Uterus (tissue), 4 donors: Measurements from ENCODE around the gene KIAA0825. TPM values are rescaled to one million over a fixed set of nuclear protein-coding genes. Genes with fewer than 3 reads are reported as not detected.

Source experiments
- DNase-seq, 2 donors: peaks; one replicate each; pipeline ENCODE4 v3.0.0-alpha.2; 2019 to 2020
- H3K27ac ChIP-seq, 2 donors: fragments of 200-600 bp; sonication (generic); 1 replicate in 1 of 2; 2 replicates in 1 of 2; pipeline ENCODE4 v1.5.1; 2016 to 2018
- H3K27me3 ChIP-seq, 2 donors: fragments of 200-600 bp; sonication (generic); one replicate each; pipeline ENCODE4 v1.5.1; 2018 to 2019; ENCODE audit warnings: control low read depth in 1 of 2
- H3K36me3 ChIP-seq, 2 donors: fragments of 200-600 bp; sonication (generic); one replicate each; pipeline ENCODE4 v1.5.1; 2019; ENCODE audit warnings: control low read depth in 1 of 2
- H3K4me1 ChIP-seq, 2 donors: fragments of 200-600 bp; sonication (generic); one replicate each; pipeline ENCODE4 v1.5.1; 2018 to 2019; ENCODE audit warnings: control low read depth in 1 of 2
- H3K4me3 ChIP-seq, 2 donors: fragments of 200-600 bp; sonication (generic); 1 replicate in 1 of 2; 2 replicates in 1 of 2; pipeline ENCODE4 v1.5.1; 2018 to 2019; ENCODE audit warnings: mild to moderate bottlenecking in 1 of 2
- H3K9me3 ChIP-seq, 2 donors: fragments of 200-600 bp; sonication (generic); one replicate each; pipeline ENCODE4 v1.5.1; 2019; ENCODE audit warnings: control low read depth in 1 of 2
- CTCF ChIP-seq, 4 experiments: fragments of 200-600 bp in 2 of 4; fragments of 450-650 bp in 2 of 4; sonication (generic) in 2 of 4; IDR thresholded peaks; one replicate each; pipeline ENCODE4 v1.5.1; 2016 to 2019; ENCODE audit warnings: antibody characterized with exemption in 4 of 4, mild to moderate bottlenecking in 2 of 4, moderate library complexity in 1 of 4
- POLR2A ChIP-seq, 2 donors: fragments of 450-650 bp; IDR thresholded peaks; one replicate each; pipeline ENCODE4 v1.6.1; 2016; ENCODE audit warnings: antibody characterized with exemption in 2 of 2, mild to moderate bottlenecking in 1 of 2, moderate library complexity in 1 of 2
- intact Hi-C: fragments of 100-400 bp; cut with DNase I; formaldehyde crosslinking; loops from one replicate; pipeline ENCODE4 v1.15.1; 2023; ENCODE audit warnings: low total_unique reads
- total RNA-seq, 4 donors: library from RNA; depleted of rRNA in 3 of 4; stranded (reverse); fragments of >200 nt in 3 of 4; gene quantifications; one replicate each; pipeline versions ENCODE4 v1.1.0 to v1.2.4, GENCODE V29; 2014 to 2023
- donor health status: DM: yes; HTN: yes; CAD: no.

Gene KIAA0825
- total RNA-seq, 4 donors from 2014 or later = 1.5 to 34.6 (median 4.5) TPM

GRCh38 chr5:94228791-94229190 lies 389.6 kb downstream of the KIAA0825 start:
- no peak for DNase-seq
- intact Hi-C loops = no loop called here
- H3K9me3 ChIP-seq = no peaks in the 10 kb centered on the region
- H3K27ac ChIP-seq = no peak overlapping the region
- H3K4me3 ChIP-seq = no peak overlapping the region
- TF ChIP-seq CTCF (IDR thresholded peaks at IDR 0.05) (no peak), POLR2A (IDR thresholded peaks at IDR 0.05) (no peak)
- no peaks in the 10 kb centered on the region for H3K27me3 ChIP-seq
- no peaks in the 10 kb centered on the region for H3K36me3 ChIP-seq
- H3K4me1 ChIP-seq = no peaks in the 10 kb centered on the region

GRCh38 chr5:94223235-94223634 lies 395.2 kb downstream of the KIAA0825 start:
- TF ChIP-seq CTCF (IDR thresholded peaks at IDR 0.05) = no peak
- TF ChIP-seq POLR2A (IDR thresholded peaks at IDR 0.05) = no peak
- no peaks in the 10 kb centered on the region for H3K27me3 ChIP-seq
- intact Hi-C loops = no loop called here
- H3K36me3 ChIP-seq = no peaks in the 10 kb centered on the region
- no peaks in the 10 kb centered on the region for H3K9me3 ChIP-seq
- no peak overlapping the region for H3K4me3 ChIP-seq
- no peak for DNase-seq
- no peak overlapping the region for H3K27ac ChIP-seq
- H3K4me1 ChIP-seq = no peaks in the 10 kb centered on the region

- Histone ChIP-seq H3K4me1 (no peaks in the 10 kb centered on the region), H3K27ac (no peak overlapping the region), H3K36me3 (no peaks in the 10 kb centered on the region)
Measured at GRCh38 chr5:94218374-94218773, 400.0 kb downstream of the KIAA0825 start.

GRCh38 chr5:94217745-94218144 lies 400.7 kb downstream of the KIAA0825 start:
- Histone ChIP-seq H3K4me1 (no peaks in the 10 kb centered on the region), H3K9me3 (no peaks in the 10 kb centered on the region), H3K4me3 (no peak overlapping the region), H3K36me3 (no peaks in the 10 kb centered on the region), H3K27me3 (no peaks in the 10 kb centered on the region), H3K27ac (no peak overlapping the region)
- no peak for DNase-seq
- TF ChIP-seq POLR2A (IDR thresholded peaks at IDR 0.05) (no peak), CTCF (IDR thresholded peaks at IDR 0.05) (no peak)
- intact Hi-C loops = no loop called here

More at GRCh38 chr5:94218374-94218773, 400.0 kb downstream of the KIAA0825 start:
- Histone ChIP-seq H3K27me3 (no peaks in the 10 kb centered on the region), H3K4me3 (no peak overlapping the region), H3K9me3 (no peaks in the 10 kb centered on the region)
- intact Hi-C loops = no loop called here
- DNase-seq = no peak
- no peak for TF ChIP-seq CTCF (IDR thresholded peaks at IDR 0.05)
- no peak for TF ChIP-seq POLR2A (IDR thresholded peaks at IDR 0.05)

GRCh38 chr5:94217216-94217615 lies 401.2 kb downstream of the KIAA0825 start:
- no peak for DNase-seq
- Histone ChIP-seq H3K36me3 (no peaks in the 10 kb centered on the region), H3K4me1 (no peaks in the 10 kb centered on the region), H3K9me3 (no peaks in the 10 kb centered on the region), H3K27me3 (no peaks in the 10 kb centered on the region), H3K27ac (no peak overlapping the region), H3K4me3 (no peak overlapping the region)
- intact Hi-C loops = no loop called here
- TF ChIP-seq POLR2A (IDR thresholded peaks at IDR 0.05) (no peak), CTCF (IDR thresholded peaks at IDR 0.05) (no peak)
